ENCODE data around the gene RPS26.
A peak's percentile ranks its signal among the peaks of the same experiment; 100 is the strongest.
"Not testable (repeated sequence)": the region's sequence is repeated elsewhere in the genome, so short reads cannot be mapped to it uniquely, and the experiment has no call there.

The RPS26 gene

GRCh38 chr12:56077966-56078365, 36.2 kb downstream of the RPS26 start:
- not testable (repeated sequence) for FAIRE-seq

GRCh38 chr12:56078427-56078826, 36.7 kb downstream of the RPS26 start:
- FAIRE-seq, result no peak
- no peak for DNase-seq (ENCODE audit: low spot score)

More at GRCh38 chr12:56077966-56078365, 36.2 kb downstream of the RPS26 start:
- not testable (repeated sequence) for DNase-seq (ENCODE audit: low spot score)

- peak; percentile 88 for DNase-seq (ENCODE audit: low spot score)
- FAIRE-seq, result no peak
Observed at GRCh38 chr12:56078931-56079722, 37.4 kb downstream of the RPS26 start.

- DNase-seq (ENCODE audit: low spot score), result peak; percentile 92
- FAIRE-seq, result peak; percentile 95
Observed at GRCh38 chr12:56079723-56080555, 38.2 kb downstream of the RPS26 start, which contains the start of gene ERBB3. TSS of gene ERBB3 (plus strand) at chr12:56080165. CDS start at chr12:56080301, 136 bp downstream.

GRCh38 chr12:56080556-56081138, 38.9 kb downstream of the RPS26 start:
- FAIRE-seq (no peak), DNase-seq (ENCODE audit: low spot score) (no peak)

GRCh38 chr12:56081393-56082347, 40.0 kb downstream of the RPS26 start:
- DNase-seq (ENCODE audit: low spot score) (no peak), FAIRE-seq (no peak)

- no peak for FAIRE-seq
- DNase-seq (ENCODE audit: low spot score), result no peak
Observed at GRCh38 chr12:56082382-56082781, 40.7 kb downstream of the RPS26 start.

- FAIRE-seq (no peak), DNase-seq (ENCODE audit: low spot score) (no peak)
Observed at GRCh38 chr12:56082967-56083366, 41.2 kb downstream of the RPS26 start.

GRCh38 chr12:56084958-56085543, 43.3 kb downstream of the RPS26 start:
- no peak for DNase-seq (ENCODE audit: low spot score)
- FAIRE-seq, result no peak

GRCh38 chr12:56086096-56086495, 44.4 kb downstream of the RPS26 start:
- FAIRE-seq (no peak), DNase-seq (ENCODE audit: low spot score) (no peak)

- no peak for DNase-seq (ENCODE audit: low spot score)
- FAIRE-seq, result no peak
Observed at GRCh38 chr12:56086608-56087007, 44.9 kb downstream of the RPS26 start.

GRCh38 chr12:56087220-56087619, 45.5 kb downstream of the RPS26 start:
- no peak for FAIRE-seq
- no peak for DNase-seq (ENCODE audit: low spot score)

Data from urothelium cell line (cell line).